Measurements from ENCODE around the gene PPBP.

The PPBP gene

GRCh38 chr4:73988061-73988460 lies at the start of gene PPBP:
Gene PPBP, minus strand, starts transcription at chr4:73988190. Its CDS starts 87 bp downstream, at chr4:73988103.
- no peak for DNase-seq

- DNase-seq, result no peak
Measured at GRCh38 chr4:74037076-74037955, 49.3 kb upstream of the PPBP start.

- peak; percentile 84 for DNase-seq
Measured at GRCh38 chr4:74033739-74034138, 45.7 kb upstream of the PPBP start.

GRCh38 chr4:74032064-74032463 lies 44.1 kb upstream of the PPBP start:
- DNase-seq, result peak; percentile 27

GRCh38 chr4:74031576-74031975 lies 43.6 kb upstream of the PPBP start:
- DNase-seq, result no peak

GRCh38 chr4:74030285-74030684 lies 42.3 kb upstream of the PPBP start:
- DNase-seq, result no peak

GRCh38 chr4:74028504-74028903 lies 40.5 kb upstream of the PPBP start:
- no peak for DNase-seq

- DNase-seq, result no peak
Measured at GRCh38 chr4:74023709-74024108, 35.7 kb upstream of the PPBP start.

GRCh38 chr4:74021601-74022000 lies 33.6 kb upstream of the PPBP start:
- no peak for DNase-seq

GRCh38 chr4:74018771-74019170 lies 30.8 kb upstream of the PPBP start:
- peak; percentile 53 for DNase-seq

GRCh38 chr4:74018116-74018515 lies 30.1 kb upstream of the PPBP start:
- DNase-seq, result peak; percentile 52

- DNase-seq, result peak; percentile 51
Measured at GRCh38 chr4:74016068-74016467, 28.1 kb upstream of the PPBP start.

GRCh38 chr4:74015126-74015780 lies 27.3 kb upstream of the PPBP start:
- no peak for DNase-seq

GRCh38 chr4:74014332-74014731 lies 26.3 kb upstream of the PPBP start:
- no peak for DNase-seq

GRCh38 chr4:74013264-74013663 lies 25.3 kb upstream of the PPBP start:
- DNase-seq, result no peak

GRCh38 chr4:74012130-74012529 lies 24.1 kb upstream of the PPBP start:
- no peak for DNase-seq

- DNase-seq, result no peak
Measured at GRCh38 chr4:74009307-74009706, 21.3 kb upstream of the PPBP start.

- peak; percentile 62 for DNase-seq
Measured at GRCh38 chr4:74006009-74006476, 18.1 kb upstream of the PPBP start.

- peak; percentile 19 for DNase-seq
Measured at GRCh38 chr4:74005528-74005927, 17.5 kb upstream of the PPBP start.

GRCh38 chr4:74004668-74005067 lies 16.7 kb upstream of the PPBP start:
- no peak for DNase-seq

GRCh38 chr4:74000301-74000700 lies 12.3 kb upstream of the PPBP start:
- DNase-seq, result no peak

GRCh38 chr4:73998040-73999011 lies 10.3 kb upstream of the PPBP start, which contains the start of gene CXCL5:
Gene CXCL5, minus strand, starts transcription at chr4:73998677. Its CDS starts 96 bp downstream, at chr4:73998581.
- peak; percentile 44 for DNase-seq

- no peak for DNase-seq
Measured at GRCh38 chr4:73992050-73992449, 4.1 kb upstream of the PPBP start.

Data from HCEC 1CT (cell line).